Psoas muscle (tissue), 8 donors: Measurements from ENCODE around the gene KLK13. TPM values are rescaled to one million over a fixed set of nuclear protein-coding genes. Genes with fewer than 3 reads are reported as not detected.

ENCODE experiments used
- ATAC-seq, 4 donors: fragments of 200-7000 bp; cut with Tn5 transposase; one replicate each; pipeline ENCODE4 v1.9.1; 2020; ENCODE audit warnings: moderate library complexity in 3 of 4, mild to moderate bottlenecking in 2 of 4
- DNase-seq, 2 donors: peaks; one replicate each; pipeline ENCODE4 v3.0.0-alpha.2; 2020
- H3K27ac ChIP-seq: fragments of 200-600 bp; one replicate; pipeline ENCODE4 v1.8.0; 2022
- H3K27me3 ChIP-seq, 3 donors: fragments of 200-600 bp in 1 of 3; one replicate each; pipeline versions ENCODE4 v1.6.1 to v1.8.0; 2013 to 2022; ENCODE audit warnings: low read length in 2 of 3, mild to moderate bottlenecking in 2 of 3, moderate library complexity in 1 of 3; ENCODE audit not compliant: insufficient read depth in 3 of 3
- H3K36me3 ChIP-seq, 2 donors: fragments of 200-600 bp in 1 of 2; one replicate each; pipeline versions ENCODE4 v1.6.1 to v1.8.0; 2013 to 2022; ENCODE audit warnings: low read depth in 1 of 2, mild to moderate bottlenecking in 1 of 2, moderate library complexity in 1 of 2; ENCODE audit not compliant: insufficient read depth in 1 of 2
- H3K4me1 ChIP-seq: fragments of 200-600 bp; one replicate; pipeline ENCODE4 v1.8.0; 2022
- H3K4me3 ChIP-seq: fragments of 200-600 bp; one replicate; pipeline ENCODE4 v1.8.0; 2022; ENCODE audit warnings: mild to moderate bottlenecking
- H3K9me3 ChIP-seq: fragments of 200-600 bp; one replicate; pipeline ENCODE4 v1.8.0; 2022
- CTCF ChIP-seq: fragments of 200-600 bp; IDR thresholded peaks from one replicate; pipeline ENCODE4 v1.8.0; 2022; ENCODE audit warnings: antibody characterized with exemption
- WGBS, 3 donors: extraction: QIAGEN DNeasy Blood & Tissue Kit; methylation state at CpG; one replicate each; pipeline versions ENCODE4 v1.1.6 to v1.1.7; 2013; 5-methylcytosine and 5-hydroxymethylcytosine counted together
- intact Hi-C, 2 donors: fragments of 100-400 bp; cut with DNase I; formaldehyde crosslinking; loops; one replicate each; pipeline versions ENCODE4 v1.11.0 to v1.14.2; 2022
- polyA plus RNA-seq, 3 donors: library from polyadenylated mRNA; stranded (reverse); fragments of 200-250 nt; gene quantifications; one replicate each; pipeline ENCODE4 v1.2.3, GENCODE V29; 2013
- total RNA-seq, 4 donors: library from RNA; stranded (reverse); fragmentation: NEBNext Ultra II Directional in 2 of 4; extraction: Animal tissue kit (Norgen Biotek cat#: 25700) in 2 of 4; gene quantifications; one replicate each; pipeline versions ENCODE4 v1.2.1 to v1.2.4, GENCODE V29; 2021 to 2023
- donor health status: healthy with polysubstance abuse.
- donor health status: DM: no; HTN: no; CAD: no; lungs with moderate emphysema.
- donor health status: Bipolar disorder and iron deficiency.
- donor health status: healthy.
- donor health status: DM: yes; HTN: yes; CAD: no.
- donor health status: DM: no; HTN: no; CAD: no.
- donor health status: DM: no; HTN: no; CAD: no.
- donor health status: DM: yes; HTN: yes; CAD: no.

Gene KLK13
- total and polyA plus RNA-seq, 7 donors, result 0.18 TPM; not detected in 6

DNA sequence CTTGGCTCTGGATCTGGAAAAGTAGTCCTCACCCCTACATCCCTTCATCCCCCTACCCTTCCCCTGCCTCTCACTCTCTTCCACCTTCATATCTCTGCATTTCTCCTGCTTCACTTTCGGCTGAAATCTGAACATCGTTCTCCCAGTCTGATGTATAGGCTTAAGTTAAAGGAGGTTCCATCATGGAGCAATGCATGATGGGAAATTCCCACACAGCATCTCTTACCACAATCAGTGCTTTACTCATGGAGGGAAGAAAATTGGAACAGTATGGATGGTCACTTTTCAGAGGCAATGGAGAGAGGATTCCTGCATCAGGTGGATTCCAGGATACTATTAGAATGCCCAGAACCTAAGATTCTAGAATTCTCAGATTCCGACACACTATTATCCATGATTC is 57.4 kb downstream of the KLK13 start:
- no peak overlapping the region for H3K4me3 ChIP-seq
- no peak overlapping the region for H3K27ac ChIP-seq
- ATAC-seq (no peak), DNase-seq (no peak)
- peaks cover 0 to 4% (median 0%) of the 10 kb centered on the region in 3 donors for H3K27me3 ChIP-seq
- TF ChIP-seq CTCF, result no peak
- H3K4me1 ChIP-seq, result no peaks in the 10 kb centered on the region
- 82 to 85% (median 84%) methylated on average over 3 of the region's 3 CpGs for WGBS, 3 donors
- H3K9me3 ChIP-seq, result no peaks in the 10 kb centered on the region
- intact Hi-C loops, result no loop called here
- no peaks in the 10 kb centered on the region for H3K36me3 ChIP-seq

GRCh38 chr19:51006406-51006805 is 58.5 kb downstream of the KLK13 start:
- intact Hi-C loops, result no loop called here
- H3K27me3 ChIP-seq, result peaks cover 0 to 6% (median 3%) of the 10 kb centered on the region in 3 donors
- ATAC-seq (no peak), DNase-seq (no peak)
- H3K9me3 ChIP-seq, result no peaks in the 10 kb centered on the region
- no peak for TF ChIP-seq CTCF
- H3K27ac ChIP-seq, result no peak overlapping the region
- H3K4me1 ChIP-seq, result no peaks in the 10 kb centered on the region
- 42 to 46% (median 45%) methylated on average over 8 of the region's 8 CpGs for WGBS, 3 donors
- no peaks in the 10 kb centered on the region for H3K36me3 ChIP-seq
- H3K4me3 ChIP-seq, result no peak overlapping the region

Other genes with a start within 250 kb of the KLK13 start
- gene KLK1, start 241.3 kb downstream of the KLK13 start, total RNA-seq, result under 1 TPM in 2 of 4 donors, not detected in 2; 0.32 to 0.34 TPM
- gene KLK1, start 241.3 kb downstream of the KLK13 start, polyA plus RNA-seq, result under 1 TPM in 2 of 3 donors, not detected in 1; 0.08 to 0.48 TPM
- gene KLK15, start 231.5 kb downstream of the KLK13 start, total RNA-seq, result not detected
- not detected for gene KLK15, start 231.5 kb downstream of the KLK13 start, polyA plus RNA-seq
- gene KLK3, start 210.2 kb downstream of the KLK13 start, total RNA-seq, result not detected
- gene KLK3, start 210.2 kb downstream of the KLK13 start, polyA plus RNA-seq, result not detected
- gene KLK2, start 191.7 kb downstream of the KLK13 start, total RNA-seq, result not detected
- not detected for gene KLK2, start 191.7 kb downstream of the KLK13 start, polyA plus RNA-seq
- gene KLK4, start 153.7 kb downstream of the KLK13 start, total RNA-seq, result not detected
- gene KLK4, start 153.7 kb downstream of the KLK13 start, polyA plus RNA-seq, result not detected
- gene KLK5, start 112.1 kb downstream of the KLK13 start, total RNA-seq, result not detected
- under 1 TPM in 1 of 3 donors, not detected in 2; 0.05 TPM for gene KLK5, start 112.1 kb downstream of the KLK13 start, polyA plus RNA-seq
- not detected for gene KLK6, start 95.5 kb downstream of the KLK13 start, total RNA-seq
- gene KLK6, start 95.5 kb downstream of the KLK13 start, polyA plus RNA-seq, result under 1 TPM in 1 of 3 donors, not detected in 2; 0.04 TPM
- not detected for gene KLK7, start 81.2 kb downstream of the KLK13 start, total RNA-seq
- gene KLK7, start 81.2 kb downstream of the KLK13 start, polyA plus RNA-seq, result not detected
- gene KLK8, start 63.5 kb downstream of the KLK13 start, total RNA-seq, result not detected
- gene KLK8, start 63.5 kb downstream of the KLK13 start, polyA plus RNA-seq, result under 1 TPM in 2 of 3 donors, not detected in 1; 0.09 to 0.76 TPM
- gene KLK10, start 45.4 kb downstream of the KLK13 start, total RNA-seq, result not detected
- under 1 TPM; 0.04 to 0.16 (median 0.04) TPM for gene KLK10, start 45.4 kb downstream of the KLK13 start, polyA plus RNA-seq
- gene KLK11, start 38.5 kb downstream of the KLK13 start, total RNA-seq, result under 1 TPM in 3 of 4 donors, not detected in 1; 0.19 to 0.52 (median 0.24) TPM
- under 1 TPM; 0.13 to 0.20 (median 0.17) TPM for gene KLK11, start 38.5 kb downstream of the KLK13 start, polyA plus RNA-seq
- gene KLK12, start 30.1 kb downstream of the KLK13 start, total RNA-seq, result not detected
- gene KLK12, start 30.1 kb downstream of the KLK13 start, polyA plus RNA-seq, result not detected
- not detected for gene KLK14, start 17.8 kb upstream of the KLK13 start, total RNA-seq
- under 1 TPM in 1 of 3 donors, not detected in 2; 0.20 TPM for gene KLK14, start 17.8 kb upstream of the KLK13 start, polyA plus RNA-seq
- 1 to 10 TPM; 4.9 to 9.1 (median 6.0) TPM for gene CTU1, start 43.3 kb upstream of the KLK13 start, total RNA-seq
- gene CTU1, start 43.3 kb upstream of the KLK13 start, polyA plus RNA-seq, result 1 to 10 TPM; 1.4 to 7.5 (median 2.1) TPM
- gene SIGLEC9, start 59.8 kb upstream of the KLK13 start, total RNA-seq, result 1 to 10 TPM in 3 of 4 donors, under 1 TPM in 1; 0.73 to 2.2 (median 1.8) TPM
- gene SIGLEC9, start 59.8 kb upstream of the KLK13 start, polyA plus RNA-seq, result under 1 TPM; 0.24 to 0.69 (median 0.25) TPM
- gene SIGLEC7, start 77.2 kb upstream of the KLK13 start, total RNA-seq, result under 1 TPM; 0.38 to 0.82 (median 0.50) TPM
- gene SIGLEC7, start 77.2 kb upstream of the KLK13 start, polyA plus RNA-seq, result under 1 TPM in 2 of 3 donors, not detected in 1; 0.08 to 0.60 TPM
- gene CD33, start 160.0 kb upstream of the KLK13 start, total RNA-seq, result 1 to 10 TPM; 2.0 to 3.1 (median 2.3) TPM
- 1 to 10 TPM in 1 of 3 donors, under 1 TPM in 2; 0.24 to 1.3 (median 0.75) TPM for gene CD33, start 160.0 kb upstream of the KLK13 start, polyA plus RNA-seq
- not detected for gene SIGLECL1, start 186.0 kb upstream of the KLK13 start, total RNA-seq
- not detected for gene SIGLECL1, start 186.0 kb upstream of the KLK13 start, polyA plus RNA-seq
- gene IGLON5, start 246.6 kb upstream of the KLK13 start, total RNA-seq, result under 1 TPM in 1 of 4 donors, not detected in 3; 0.10 TPM
- gene IGLON5, start 246.6 kb upstream of the KLK13 start, polyA plus RNA-seq, result under 1 TPM in 1 of 3 donors, not detected in 2; 0.03 TPM